Upper lobe of left lung (tissue), 4 donors: Measurements from ENCODE around the gene MRGPRD.

Experiments
- CTCF ChIP-seq, 6 experiments: fragments of 450-650 bp in 4 of 6; fragments of 200-600 bp in 2 of 6; sonication (generic) in 2 of 6; IDR thresholded peaks; one replicate each; pipeline ENCODE4 v1.5.1; 2016 to 2019; ENCODE audit warnings: antibody characterized with exemption in 6 of 6
- POLR2A ChIP-seq, 4 donors: fragments of 450-650 bp; IDR thresholded peaks; one replicate each; pipeline ENCODE4 v1.5.1; 2016 to 2017; ENCODE audit warnings: antibody characterized with exemption in 4 of 4, mild to moderate bottlenecking in 2 of 4

- TF ChIP-seq CTCF (IDR thresholded peaks at IDR 0.05) (no peak), POLR2A (IDR thresholded peaks at IDR 0.05) (no peak)
Measured at GRCh38 chr11:69007975-69008381, 27.2 kb upstream of the MRGPRD start.
